HepG2 (cell line): ENCODE data around the gene COL25A1. TPM values are rescaled to one million over a fixed set of nuclear protein-coding genes. Genes with fewer than 3 reads are reported as not detected.

Experiments used
- ATAC-seq: fragments of 200-7000 bp; cut with Tn5 transposase; 3 replicates; pipeline ENCODE4 v1.9.1; 2020; ENCODE audit warnings: mild to moderate bottlenecking, moderate library complexity
- BruUV-seq: library from RNA; stranded (reverse); fragments of 400-500 nt; replicated peaks from 2 replicates; lab custom pipeline; 2021; lab: Mats Ljungman, UMichigan
- CTCF ChIA-PET: fragments of 300-600 bp; formaldehyde crosslinking; extraction: SDS; loops from one replicate; lab custom pipeline; 2021; ENCODE audit warnings: low total read pairs, inconsistent platforms, low intra/inter-chr PET ratio; lab: Yijun Ruan, JAX
- POLR2A ChIA-PET: fragments of 350-600 bp; sonication (Branson Sonifier 250); formaldehyde crosslinking; loops from one replicate; lab custom pipeline; 2020; ENCODE audit warnings: antibody characterized with exemption, inconsistent platforms; lab: Yijun Ruan, JAX
- DNase-seq: peaks from one replicate; pipeline ENCODE4 v3.0.0-alpha.2; 2015; ENCODE audit warnings: low spot score
- FAIRE-seq: peaks from 3 replicates; lab custom pipeline; 2011; peaks lifted over from hg19 to GRCh38; lab: Jason Lieb, UNC
- H2AFZ ChIP-seq: one replicate; pipeline ENCODE4 v1.6.1; 2011; ENCODE audit warnings: low read length, inconsistent platforms
- H3K27ac ChIP-seq: fragments of 300-600 bp; 3 replicates; pipeline ENCODE4 v1.8.0; 2011; ENCODE audit warnings: mixed run types, mild to moderate bottlenecking, mixed read lengths, low read length, inconsistent platforms; ENCODE audit not compliant: insufficient read depth; ENCODE audit errors: extremely low read length
- H3K27me3 ChIP-seq, 2 experiments: fragments of 200-600 bp in 1 of 2; 2 replicates in 1 of 2; 3 replicates in 1 of 2; pipeline versions ENCODE4 v1.6.0 to v1.8.0; 2011; ENCODE audit warnings: low read length in 2 of 2, mild to moderate bottlenecking in 2 of 2, moderate library complexity in 2 of 2, inconsistent platforms in 1 of 2; ENCODE audit not compliant: insufficient read depth in 2 of 2, control insufficient read depth in 1 of 2
- H3K36me3 ChIP-seq, 2 experiments: fragments of 200-600 bp in 1 of 2; replicated peaks in 1 of 2; 2 replicates in 1 of 2; 3 replicates in 1 of 2; pipeline versions ENCODE4 v1.5.1 to v1.8.0; 2011; ENCODE audit warnings: low read length in 2 of 2, inconsistent platforms in 1 of 2; ENCODE audit not compliant: insufficient read depth in 2 of 2, control insufficient read depth in 1 of 2
- H3K4me1 ChIP-seq: 2 replicates; pipeline ENCODE4 v1.5.1; 2012; ENCODE audit warnings: low read length, inconsistent platforms; ENCODE audit not compliant: insufficient read depth
- H3K4me2 ChIP-seq: 2 replicates; pipeline ENCODE4 v1.6.0; 2011; ENCODE audit warnings: low read depth, low read length, inconsistent platforms
- H3K4me3 ChIP-seq, 3 experiments: fragments of 200-600 bp in 1 of 3; sonication (generic), shearing (Covaris generic) in 1 of 3; replicated peaks in 1 of 3; 2 replicates each; pipeline ENCODE4 v1.5.1; 2011 to 2016; ENCODE audit warnings: low read length in 3 of 3, inconsistent platforms in 2 of 3, low read depth in 2 of 3, mild to moderate bottlenecking in 2 of 3, control low read depth in 1 of 3, mixed read lengths in 1 of 3; ENCODE audit not compliant: insufficient read depth in 1 of 3
- H3K79me2 ChIP-seq: one replicate; pipeline ENCODE4 v1.6.1; 2011; ENCODE audit warnings: low read length, inconsistent platforms; ENCODE audit not compliant: insufficient read depth
- H3K9ac ChIP-seq: 2 replicates; pipeline ENCODE4 v1.6.0; 2011; ENCODE audit warnings: mild to moderate bottlenecking, low read depth, low read length, inconsistent platforms; ENCODE audit not compliant: insufficient read depth
- H3K9me3 ChIP-seq: 2 replicates; pipeline ENCODE4 v1.5.1; 2012; ENCODE audit warnings: mild to moderate bottlenecking, low read length
- H4K20me1 ChIP-seq: 2 replicates; pipeline ENCODE4 v1.6.0; 2011; ENCODE audit warnings: inconsistent platforms, mild to moderate bottlenecking, low read length, moderate library complexity; ENCODE audit not compliant: insufficient read depth
- BCLAF1 ChIP-seq: fragments of 450-650 bp; IDR thresholded peaks from 2 replicates; pipeline ENCODE4 v1.6.1; 2017; ENCODE audit warnings: mild to moderate bottlenecking
- CSRNP1 ChIP-seq: sonication (generic); formaldehyde crosslinking; IDR thresholded peaks from 2 replicates; pipeline ENCODE4 v1.8.1; 2023; ENCODE audit warnings: mild to moderate bottlenecking, missing genetic modification reagents
- DRAP1 ChIP-seq: IDR thresholded peaks from 2 replicates; pipeline ENCODE4 v1.6.1; 2016; ENCODE audit warnings: missing genetic modification reagents, missing compliant biosample characterization
- KDM5B ChIP-seq: sonication (generic); formaldehyde crosslinking; IDR thresholded peaks from 2 replicates; pipeline ENCODE4 v1.4.0; 2020; ENCODE audit warnings: missing genetic modification reagents, mild to moderate bottlenecking, borderline replicate concordance
- POLR2AphosphoS5 ChIP-seq: IDR thresholded peaks from 2 replicates; pipeline ENCODE4 v1.6.1; 2012; ENCODE audit warnings: low read depth, low read length
- RNF2 ChIP-seq: fragments of 450-650 bp; conservative IDR thresholded peaks from 2 replicates; pipeline ENCODE4 v1.6.1; 2016; ENCODE audit warnings: low read depth
- ZBTB49 ChIP-seq: sonication (generic); formaldehyde crosslinking; IDR thresholded peaks from 2 replicates; pipeline ENCODE4 v1.4.0; 2020; ENCODE audit warnings: missing genetic modification reagents, borderline replicate concordance
- ZNF17 ChIP-seq: sonication (generic); formaldehyde crosslinking; IDR thresholded peaks from 2 replicates; pipeline ENCODE4 v1.5.0; 2020; ENCODE audit warnings: mild to moderate bottlenecking, missing genetic modification reagents
- ZNF512B ChIP-seq: sonication (generic); formaldehyde crosslinking; IDR thresholded peaks from 2 replicates; pipeline ENCODE4 v1.5.1; 2020; ENCODE audit warnings: missing genetic modification reagents, mild to moderate bottlenecking, borderline replicate concordance
- ZNF639 ChIP-seq: conservative IDR thresholded peaks from 2 replicates; pipeline ENCODE4 v1.6.1; 2018; ENCODE audit warnings: missing genetic modification reagents
- ZNF790 ChIP-seq: sonication (generic); formaldehyde crosslinking; IDR thresholded peaks from 2 replicates; pipeline ENCODE4 v1.8.0; 2022; ENCODE audit warnings: missing genetic modification reagents, mild to moderate bottlenecking, borderline replicate concordance
- WGBS: methylation state at CpG from one replicate; pipeline ENCODE4 v1.1.6; 2017; ENCODE audit warnings: low lambda C conversion rate; 5-methylcytosine and 5-hydroxymethylcytosine counted together
- in situ Hi-C: cut with HindIII; loops from 2 replicates; pipeline ENCODE4 v1.10.0; 2017; ENCODE audit warnings: low pct_unique_long_range_greater_than_20kb; ENCODE audit not compliant: extremely low pct_ligation_motif_present
- intact Hi-C: fragments of 100-400 bp; cut with micrococcal nuclease; formaldehyde crosslinking; loops from one replicate; pipeline ENCODE4 v1.10.0; 2022; ENCODE audit not compliant: unreplicated experiment
- polyA plus RNA-seq, 8 experiments: library from polyadenylated mRNA; depleted of rRNA in 3 of 8; stranded (reverse) in 7 of 8; unstranded in 1 of 8; fragments of >200 nt; fragmentation: Illumina TruSeq in 4 of 8; extraction: Trizol in 4 of 8; gene quantifications; 2 replicates each; pipeline versions ENCODE4 v1.2.1 to v1.2.3, GENCODE V29; 2011 to 2016; ENCODE audit warnings: low read depth in 4 of 8, missing spikeins in 1 of 8, mixed read lengths in 1 of 8; ENCODE audit not compliant: insufficient read depth in 1 of 8
- total RNA-seq, 5 experiments: library from RNA; depleted of rRNA; stranded (reverse); fragments of >200 nt; fragmentation: Illumina TruSeq; extraction: Trizol; gene quantifications; 2 replicates each; pipeline ENCODE4 v1.2.3, GENCODE V29; 2016; ENCODE audit warnings: low read depth in 1 of 5

COL25A1 gene
- total and polyA plus RNA-seq, 2 of the 13 experiments (the other 11 are each of a cell fraction or from before 2014, with no cell fraction given) = not detected

GRCh38 chr4:109067508-109068235, 234.8 kb downstream of the COL25A1 start:
- H3K9me3 ChIP-seq = no peaks in the 10 kb centered on the region
- H3K36me3 ChIP-seq = no peaks in the 10 kb centered on the region
- no peak overlapping the region for H3K9ac ChIP-seq
- FAIRE-seq (no peak), DNase-seq (no peak), ATAC-seq (no peak)
- CTCF ChIA-PET = no interaction called here
- POLR2A ChIA-PET = no interaction called here
- no peaks in the 10 kb centered on the region for H3K4me1 ChIP-seq
- in situ Hi-C loops = no loop called here
- no peaks in the 10 kb centered on the region for H4K20me1 ChIP-seq
- no peak overlapping the region for H3K4me3 ChIP-seq
- H3K27me3 ChIP-seq = no peaks in the 10 kb centered on the region; a peak in 1 of 5 replicates
- no peak overlapping the region for H3K27ac ChIP-seq
- H3K79me2 ChIP-seq = no peaks in the 10 kb centered on the region
- H3K4me2 ChIP-seq = no peak overlapping the region
- intact Hi-C loops = no loop called here
- H2AFZ ChIP-seq = no peak overlapping the region
- WGBS = 3% methylated on average over 4 of the region's 4 CpGs
- no TSS peak for BruUV-seq
- no peak for TF ChIP-seq ZNF639 (CRISPR knock-in tag)
- TF ChIP-seq CSRNP1 = no peak
- no peak for TF ChIP-seq POLR2AphosphoS5
- no peak for TF ChIP-seq ZNF512B (CRISPR knock-in tag)
- TF ChIP-seq DRAP1 (CRISPR knock-in tag) = no peak
- TF ChIP-seq RNF2 = no peak
- no peak for TF ChIP-seq ZNF790 (CRISPR knock-in tag)
- TF ChIP-seq KDM5B (CRISPR knock-in tag) = no peak
- TF ChIP-seq BCLAF1 = no peak
- no peak for TF ChIP-seq ZBTB49
- no peak for TF ChIP-seq ZNF17
